T-helper 9 cell (primary cell): Measurements from ENCODE around the gene RNF224.
"Not testable (repeated sequence)": the region's sequence is repeated elsewhere in the genome, so short reads cannot be mapped to it uniquely, and the experiment has no call there.

Experiments used
- DNase-seq: peaks from one replicate; pipeline ENCODE4 v3.0.0-alpha.2; 2020

The RNF224 gene

DNA sequence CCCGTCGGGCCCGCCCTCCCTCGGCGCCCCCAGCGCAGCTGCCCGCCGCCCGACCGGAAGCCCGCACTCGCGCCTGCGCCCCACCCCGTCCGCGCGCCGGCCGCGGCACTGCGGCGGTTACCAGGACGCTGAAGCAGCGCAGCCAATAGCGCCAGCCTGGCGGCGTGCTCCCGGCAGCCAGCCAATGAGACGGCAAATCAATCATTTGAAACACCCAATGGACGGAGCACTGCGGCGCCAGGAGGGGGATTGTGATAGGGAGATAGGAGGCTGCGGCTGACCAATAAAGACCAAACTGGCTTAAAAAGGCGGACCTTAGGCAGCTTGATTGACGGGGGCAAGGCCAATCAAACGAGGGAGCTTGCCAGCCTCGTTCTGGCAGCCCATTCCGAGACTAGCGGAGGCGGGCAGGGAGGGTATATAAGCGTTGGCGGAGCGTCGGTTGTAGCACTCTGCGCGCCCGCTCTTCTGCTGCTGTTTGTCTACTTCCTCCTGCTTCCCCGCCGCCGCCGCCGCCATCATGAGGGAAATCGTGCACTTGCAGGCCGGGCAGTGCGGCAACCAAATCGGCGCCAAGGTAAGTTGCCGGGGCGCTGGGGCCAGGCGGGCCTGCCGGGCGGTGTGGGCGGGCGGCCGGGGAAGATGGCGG, 13.7 kb downstream of the RNF224 start, which contains the start of gene TUBB4B:
Gene TUBB4B (plus strand): TSS at position 447 of the 649 bp plus-strand sequence. CDS start 74 bp downstream, at position 521.
- DNase-seq: peak; percentile 93

DNA sequence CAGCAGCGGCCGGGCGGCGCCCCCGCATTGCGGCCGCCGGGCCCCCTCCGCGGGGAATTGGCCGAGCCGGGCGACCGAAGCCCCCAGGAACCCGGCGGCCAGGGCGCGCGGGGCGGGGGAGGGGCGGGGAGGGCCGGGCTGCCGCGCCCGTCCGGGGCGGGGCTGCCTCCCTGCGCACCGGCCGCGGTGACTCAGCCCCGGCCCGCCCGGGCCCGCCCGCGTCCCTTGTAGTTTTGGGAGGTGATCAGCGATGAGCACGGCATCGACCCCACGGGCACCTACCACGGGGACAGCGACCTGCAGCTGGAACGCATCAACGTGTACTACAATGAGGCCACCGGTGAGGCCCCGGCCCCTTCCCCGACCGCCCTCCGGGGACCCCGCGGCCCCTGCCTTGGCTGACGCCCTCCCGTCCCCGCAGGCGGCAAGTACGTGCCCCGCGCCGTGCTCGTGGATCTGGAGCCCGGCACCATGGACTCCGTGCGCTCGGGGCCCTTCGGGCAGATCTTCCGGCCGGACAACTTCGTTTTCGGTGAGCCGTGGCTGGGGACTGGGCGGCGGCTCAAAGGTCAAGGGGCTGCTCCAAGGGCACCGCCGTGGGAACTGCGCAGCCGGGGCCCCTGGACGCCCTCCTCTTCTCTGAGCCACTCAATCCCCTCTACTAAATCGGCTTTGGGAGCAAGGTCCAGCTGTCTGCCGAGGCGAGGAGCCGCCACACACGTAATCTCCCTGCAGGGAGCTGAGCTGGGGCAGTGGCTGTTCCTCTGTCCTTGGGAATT, 14.4 kb downstream of the RNF224 start:
- DNase-seq: peak; percentile 64

DNA sequence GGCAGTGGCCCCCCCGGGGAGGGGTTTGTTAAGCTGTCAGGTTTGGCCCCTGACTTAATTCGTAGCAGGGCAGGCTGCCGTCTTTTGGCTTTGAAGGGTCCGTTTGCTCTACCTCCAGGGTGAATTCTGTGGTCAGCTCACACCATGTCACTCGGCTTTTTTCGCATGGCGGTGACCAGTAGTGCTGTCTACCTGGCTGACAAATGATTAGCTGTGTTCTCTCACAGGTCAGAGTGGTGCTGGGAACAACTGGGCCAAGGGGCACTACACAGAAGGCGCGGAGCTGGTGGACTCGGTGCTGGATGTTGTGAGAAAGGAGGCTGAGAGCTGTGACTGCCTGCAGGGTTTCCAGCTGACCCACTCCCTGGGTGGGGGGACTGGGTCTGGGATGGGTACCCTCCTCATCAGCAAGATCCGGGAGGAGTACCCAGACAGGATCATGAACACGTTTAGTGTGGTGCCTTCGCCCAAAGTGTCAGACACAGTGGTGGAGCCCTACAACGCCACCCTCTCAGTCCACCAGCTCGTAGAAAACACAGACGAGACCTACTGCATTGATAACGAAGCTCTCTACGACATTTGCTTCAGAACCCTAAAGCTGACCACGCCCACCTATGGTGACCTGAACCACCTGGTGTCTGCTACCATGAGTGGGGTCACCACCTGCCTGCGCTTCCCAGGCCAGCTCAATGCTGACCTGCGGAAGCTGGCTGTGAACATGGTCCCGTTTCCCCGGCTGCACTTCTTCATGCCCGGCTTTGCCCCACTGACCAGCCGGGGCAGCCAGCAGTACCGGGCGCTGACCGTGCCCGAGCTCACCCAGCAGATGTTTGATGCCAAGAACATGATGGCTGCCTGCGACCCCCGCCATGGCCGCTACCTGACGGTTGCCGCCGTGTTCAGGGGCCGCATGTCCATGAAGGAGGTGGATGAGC, 15.2 kb downstream of the RNF224 start:
- DNase-seq: no peak

- not testable (repeated sequence) for DNase-seq
Measured at GRCh38 chr9:137243266-137243625, 15.9 kb downstream of the RNF224 start.

DNA sequence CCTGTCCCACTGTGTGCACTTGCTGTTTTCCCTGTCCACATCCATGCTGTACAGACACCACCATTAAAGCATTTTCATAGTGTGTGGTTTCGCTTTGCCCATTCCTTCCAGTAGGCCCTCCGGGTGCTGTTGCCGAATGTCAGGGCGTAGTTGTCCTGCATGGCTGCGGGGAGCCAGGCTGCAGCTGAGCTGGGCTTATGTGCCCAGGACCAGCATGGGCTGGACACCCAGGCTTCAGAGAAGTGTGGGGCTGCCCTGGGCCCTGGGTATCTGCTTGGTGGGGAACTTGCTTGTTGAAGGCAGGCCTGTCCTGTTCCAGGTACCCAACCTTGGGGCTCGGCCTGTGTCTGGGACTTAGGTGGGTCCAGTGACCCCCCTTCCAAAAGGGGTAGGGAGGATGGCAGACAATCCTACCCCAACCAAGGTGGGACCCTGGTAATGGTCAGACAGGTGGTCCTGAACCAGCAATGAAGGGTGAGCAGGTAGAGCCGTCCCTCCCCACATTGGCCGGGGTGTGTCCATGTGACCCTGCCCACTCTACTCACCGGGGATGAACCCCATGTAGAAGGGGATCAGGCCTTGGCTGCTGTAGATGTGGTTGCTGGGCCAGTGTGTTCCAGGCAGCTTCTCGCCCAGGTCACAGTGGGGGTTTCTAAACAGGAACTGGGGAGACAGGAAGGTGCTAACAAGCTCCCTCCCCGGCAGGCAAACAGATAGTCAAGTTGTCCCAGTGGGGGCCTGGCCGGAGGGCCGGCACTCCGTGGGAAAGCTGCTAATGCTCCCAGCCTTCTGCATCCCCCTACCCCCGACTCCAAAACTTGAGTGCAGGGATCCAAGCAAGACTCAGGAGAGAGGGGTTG, 16.6 kb downstream of the RNF224 start:
- no peak for DNase-seq

GRCh38 chr9:137244486-137245449, 17.5 kb downstream of the RNF224 start:
- DNase-seq: no peak

- no peak for DNase-seq
Measured at GRCh38 chr9:137245450-137246421, 18.4 kb downstream of the RNF224 start.

DNA sequence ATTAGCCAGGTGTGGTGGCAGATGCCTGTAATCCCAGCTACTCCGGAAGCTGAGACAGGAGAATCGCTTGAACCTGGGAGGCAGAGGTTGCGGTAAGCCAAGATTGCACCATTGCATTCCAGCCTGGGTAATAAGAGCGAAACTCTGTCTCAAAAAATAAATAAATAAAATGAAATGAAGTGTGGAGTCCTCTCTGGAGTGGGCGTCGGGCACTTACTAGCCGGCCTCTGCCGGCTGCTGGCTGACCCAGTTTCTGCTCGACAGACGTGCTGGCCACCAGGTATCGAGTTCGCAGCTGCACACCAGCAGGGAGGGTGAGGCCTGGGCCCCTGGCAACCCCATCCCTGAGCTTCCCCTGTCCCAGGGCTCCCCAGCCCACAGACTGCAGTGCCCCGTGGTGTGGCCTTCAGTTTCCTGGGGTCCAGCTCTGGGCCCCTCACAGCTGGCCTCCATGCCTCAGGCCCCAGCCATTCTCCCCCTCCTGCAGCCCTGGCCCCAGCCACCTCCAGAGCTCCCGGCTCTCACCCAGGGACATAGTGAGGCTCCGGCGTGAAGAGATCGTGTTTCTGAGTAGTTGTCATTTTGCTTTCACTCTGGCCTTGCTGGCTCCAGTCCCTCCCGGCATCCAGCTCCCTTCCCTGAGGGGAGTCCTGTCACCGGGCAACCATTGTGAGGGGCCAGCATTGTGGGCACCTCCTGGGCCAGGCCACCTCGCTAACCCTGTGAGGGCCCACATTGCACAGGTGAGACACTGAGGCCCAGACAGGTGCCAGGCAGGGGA, 20.0 kb downstream of the RNF224 start:
- DNase-seq: no peak

DNA sequence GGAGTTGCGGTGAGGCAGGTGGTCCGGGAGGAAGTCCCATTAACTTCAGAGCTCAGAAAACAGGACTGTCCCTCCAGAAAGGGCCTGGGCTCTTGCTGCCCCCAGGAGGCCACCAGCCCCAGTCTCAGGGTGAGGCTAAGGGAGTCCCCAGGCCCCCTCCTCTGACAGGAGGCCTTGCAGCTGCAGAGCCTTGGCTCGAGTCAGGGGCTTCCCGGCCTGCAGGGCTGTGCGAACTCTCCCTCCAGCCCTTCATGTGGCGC, 20.5 kb downstream of the RNF224 start:
- no peak for DNase-seq

GRCh38 chr9:137250329-137251193, 23.3 kb downstream of the RNF224 start:
- DNase-seq: no peak

DNA sequence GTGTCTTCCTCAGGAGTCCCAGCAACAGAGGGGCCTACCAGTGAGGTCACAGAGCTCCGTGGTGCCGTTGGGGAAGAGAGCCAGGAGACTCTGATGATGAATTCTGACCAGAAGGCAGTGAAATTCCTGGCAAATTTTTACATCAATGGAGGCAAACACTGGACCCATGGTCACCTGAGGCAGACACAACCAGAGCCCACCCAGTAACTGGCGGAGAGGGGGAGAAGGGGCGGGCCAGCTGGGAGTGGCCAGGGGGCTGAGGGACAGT, 23.8 kb downstream of the RNF224 start, which contains the start of gene STPG3:
Gene STPG3 (plus strand): TSS at position 93 of the 268 bp plus-strand sequence. CDS start 1 bp downstream, at position 94.
- DNase-seq: no peak

DNA sequence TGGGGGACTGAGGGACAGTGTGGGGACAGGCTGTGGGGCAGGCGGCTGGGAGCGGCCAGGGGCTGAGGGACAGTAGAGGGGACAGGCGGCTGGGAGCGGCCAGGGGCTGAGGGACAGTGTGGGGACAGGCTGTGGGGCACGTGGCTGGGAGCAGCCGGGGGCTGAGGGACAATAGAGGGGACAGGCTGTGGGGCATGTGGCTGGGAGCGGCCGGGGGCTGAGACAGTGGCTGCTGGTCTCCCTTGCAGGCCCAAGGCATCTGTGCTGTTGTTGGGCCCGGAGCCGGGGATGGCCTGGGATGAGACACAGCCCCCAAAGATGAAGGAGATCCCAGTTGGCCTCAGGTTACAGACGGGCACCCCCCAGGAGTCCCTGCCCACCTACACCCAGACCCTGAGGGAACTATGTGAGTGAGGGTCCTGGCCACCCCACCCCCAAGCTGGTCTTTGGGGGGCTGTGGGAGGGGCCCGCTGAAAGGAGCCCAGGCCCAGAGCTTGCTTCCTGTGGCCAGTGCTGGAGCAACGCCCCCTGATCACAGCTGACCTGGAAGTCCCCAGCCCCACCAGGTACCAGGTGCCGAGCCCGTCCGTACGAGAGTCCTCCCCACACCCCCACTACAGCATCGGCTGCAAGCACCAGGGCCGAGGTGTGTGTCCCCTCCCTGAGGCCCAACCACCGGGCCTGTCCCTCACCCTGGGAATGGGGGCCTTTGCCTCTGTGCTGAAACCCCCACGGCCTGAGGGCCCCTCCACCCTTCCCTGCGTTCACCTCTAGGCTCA, 24.4 kb downstream of the RNF224 start:
- no peak for DNase-seq

DNA sequence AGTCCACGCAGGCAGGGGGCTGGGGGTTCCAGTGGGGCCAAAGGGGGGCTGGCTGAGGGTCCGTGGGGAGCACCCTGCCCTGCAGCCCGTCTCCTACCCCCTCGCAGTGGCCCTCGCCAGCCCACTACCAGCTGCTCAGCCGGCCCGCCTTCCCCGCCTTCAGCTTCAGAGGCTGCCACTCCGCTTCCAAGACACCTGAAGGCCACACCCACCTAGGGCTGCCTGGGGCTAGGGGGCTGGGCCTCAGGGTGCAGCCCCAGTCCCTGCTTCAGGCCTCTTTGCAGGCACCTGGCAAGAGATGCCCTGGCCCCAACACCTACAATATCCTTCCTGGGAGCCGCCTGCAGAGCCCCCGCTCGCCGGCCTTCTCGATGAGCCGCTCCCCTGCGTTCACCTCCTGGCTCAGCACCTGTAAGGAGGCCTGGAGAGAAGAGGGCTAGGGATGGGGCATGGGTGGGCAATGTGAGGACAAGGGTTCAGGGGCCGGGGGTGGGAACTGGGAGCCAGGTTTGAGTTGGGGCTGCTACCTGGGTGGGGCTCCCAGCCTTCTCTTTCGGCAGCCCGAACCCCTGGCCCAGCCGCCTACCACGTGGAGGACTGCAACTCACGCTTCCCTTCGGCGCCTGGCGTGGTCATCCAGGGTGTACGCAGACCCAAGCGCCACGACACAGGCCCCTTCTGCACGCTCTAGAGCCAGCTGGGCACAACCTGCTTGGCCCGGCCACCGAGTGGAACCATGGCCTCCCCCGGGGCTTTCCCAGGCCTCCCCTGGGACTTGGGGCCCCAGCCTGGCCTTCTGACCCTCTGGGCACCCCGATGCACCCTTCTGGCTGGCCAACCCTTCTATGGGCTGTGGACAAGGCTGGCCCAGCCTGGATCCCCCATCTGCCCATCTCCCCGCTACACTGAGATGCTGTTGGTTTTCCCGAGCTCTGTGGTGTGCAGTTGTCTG, 25.5 kb downstream of the RNF224 start:
- DNase-seq: no peak

GRCh38 chr9:137253717-137254623, 26.7 kb downstream of the RNF224 start:
- DNase-seq: no peak
